K562 (cell line): Measurements from ENCODE around the gene INCA1. TPM values are rescaled to one million over a fixed set of nuclear protein-coding genes. Genes with fewer than 3 reads are reported as not detected.

Experiments
- ARID1B ChIP-seq: fragments of 450-650 bp; IDR thresholded peaks from 2 replicates; pipeline ENCODE4 v1.6.1; 2016; ENCODE audit warnings: antibody characterized with exemption, mild to moderate bottlenecking, inconsistent platforms
- EP400 ChIP-seq: fragments of 450-650 bp; IDR thresholded peaks from 2 replicates; pipeline ENCODE4 v1.6.1; 2017; ENCODE audit warnings: antibody characterized with exemption, mild to moderate bottlenecking, moderate library complexity
- GATA2 ChIP-seq: sonication (generic); formaldehyde crosslinking; IDR thresholded peaks from 2 replicates; pipeline ENCODE4 v1.4.0; 2020; ENCODE audit warnings: mild to moderate bottlenecking, missing genetic modification reagents
- KDM5B ChIP-seq: fragments of 200-600 bp; sonication (generic); IDR thresholded peaks from 2 replicates; pipeline ENCODE4 v1.6.1; 2012; ENCODE audit warnings: low read depth, mild to moderate bottlenecking, moderate library complexity, low read length, control low read depth, inconsistent platforms; ENCODE audit not compliant: insufficient replicate concordance
- MIER1 ChIP-seq: fragments of 450-650 bp; IDR thresholded peaks from 2 replicates; pipeline ENCODE4 v1.6.1; 2016; ENCODE audit warnings: antibody characterized with exemption, mild to moderate bottlenecking, low read depth
- MXI1 ChIP-seq: IDR thresholded peaks from 2 replicates; pipeline ENCODE4 v1.6.1; 2011; ENCODE audit warnings: low read depth, mild to moderate bottlenecking, improper control_type of control experiment, low read length
- NCOR1 ChIP-seq: fragments of 450-650 bp; IDR thresholded peaks from 2 replicates; pipeline ENCODE4 v1.6.1; 2016; ENCODE audit warnings: mild to moderate bottlenecking, moderate library complexity
- PTRF ChIP-seq: fragments of 450-650 bp; IDR thresholded peaks from 2 replicates; pipeline ENCODE4 v1.6.1; 2016; ENCODE audit warnings: mild to moderate bottlenecking, missing genetic modification characterization, missing compliant biosample characterization
- RFX7 ChIP-seq: fragments of 250-450 bp; sonication (Bioruptor Pico); IDR thresholded peaks from 2 replicates; pipeline ENCODE4 v1.5.1; 2021; ENCODE audit warnings: mild to moderate bottlenecking
- XRCC3 ChIP-seq: fragments of 450-650 bp; IDR thresholded peaks from 2 replicates; pipeline ENCODE4 v1.6.1; 2017; ENCODE audit warnings: mild to moderate bottlenecking, moderate library complexity
- ZKSCAN1 ChIP-seq: fragments of 150-350 bp; IDR thresholded peaks from 2 replicates; pipeline ENCODE4 v1.6.1; 2016; ENCODE audit warnings: low read depth, low read length
- ZNF3 ChIP-seq: fragments of 250-450 bp; sonication (Bioruptor Pico); IDR thresholded peaks from 2 replicates; pipeline ENCODE4 v1.5.0; 2021; ENCODE audit warnings: mild to moderate bottlenecking, moderate library complexity
- ZNF347 ChIP-seq: fragments of 450-650 bp; formaldehyde crosslinking; IDR thresholded peaks from 2 replicates; pipeline ENCODE4 v1.4.0; 2020; ENCODE audit warnings: low read depth, mild to moderate bottlenecking, moderate library complexity
- ZNF384 ChIP-seq: IDR thresholded peaks from 2 replicates; pipeline ENCODE4 v1.6.1; 2012; ENCODE audit warnings: low read depth, low read length, improper control_type of control experiment
- polyA plus RNA-seq, 8 experiments: library from polyadenylated mRNA; depleted of rRNA in 4 of 8; stranded (reverse) in 5 of 8; unstranded in 3 of 8; fragments of >200 nt; fragmentation: Nextera tagmentation in 2 of 8; fragmentation: Illumina TruSeq in 1 of 8; extraction: Ambion mirVana in 2 of 8; extraction: Trizol in 1 of 8; gene quantifications; 2 replicates each; pipeline versions ENCODE4 v1.2.1 to v1.2.3, GENCODE V29; 2011 to 2014; ENCODE audit warnings: inconsistent platforms in 1 of 8, missing spikeins in 1 of 8
- total RNA-seq, 7 experiments: library from RNA; depleted of rRNA in 6 of 7; stranded (reverse); fragments of >200 nt in 6 of 7; fragmentation: Illumina TruSeq in 2 of 7; extraction: Trizol in 2 of 7; gene quantifications; 2 replicates each; pipeline versions ENCODE4 v1.2.1 to v1.2.3, GENCODE V29; 2011 to 2021; ENCODE audit warnings: low replicate concordance in 1 of 7
- TF ChIP-seq, protein P1 (sequence below): fragments of 250-450 bp; sonication (Bioruptor Pico); IDR thresholded peaks from 2 replicates; pipeline ENCODE4 v1.4.0; 2020
- TF ChIP-seq, protein P2 (sequence below), 2 experiments: IDR thresholded peaks; 2 replicates each; pipeline ENCODE4 v1.6.1; 2011; ENCODE audit warnings: borderline replicate concordance in 1 of 2, control low read depth in 1 of 2, low read depth in 1 of 2, low read length in 1 of 2, mild to moderate bottlenecking in 1 of 2, mixed read lengths in 1 of 2, moderate library complexity in 1 of 2; ENCODE audit not compliant: insufficient read depth in 1 of 2, insufficient read length in 1 of 2, poor library complexity in 1 of 2, severe bottlenecking in 1 of 2; ENCODE audit errors: extremely low read depth in 1 of 2
- TF ChIP-seq, protein P3 (sequence below): sonication (generic); formaldehyde crosslinking; IDR thresholded peaks from 2 replicates; pipeline ENCODE4 v1.9.0; 2022; ENCODE audit warnings: mild to moderate bottlenecking, missing genetic modification reagents
- TF ChIP-seq, protein P4 (sequence below): fragments of 450-650 bp; IDR thresholded peaks from 2 replicates; pipeline ENCODE4 v1.6.1; 2016; ENCODE audit warnings: antibody characterized with exemption
- TF ChIP-seq, protein P5 (sequence below): sonication (generic); formaldehyde crosslinking; IDR thresholded peaks from 2 replicates; pipeline ENCODE4 v1.8.0; 2022; ENCODE audit warnings: mild to moderate bottlenecking, missing genetic modification reagents, borderline replicate concordance
- TF ChIP-seq, protein P6 (sequence below): fragments of 250-450 bp; sonication (Bioruptor Pico); IDR thresholded peaks from 2 replicates; pipeline ENCODE4 v1.8.0; 2022; ENCODE audit warnings: inconsistent platforms, mild to moderate bottlenecking, moderate library complexity, borderline replicate concordance

INCA1 gene
- total and polyA plus RNA-seq, 9 of the 15 experiments (the other 6 are each of a cell fraction or from before 2014, with no cell fraction given): 0.08 to 0.50 (median 0.13) TPM; not detected in 4

DNA sequence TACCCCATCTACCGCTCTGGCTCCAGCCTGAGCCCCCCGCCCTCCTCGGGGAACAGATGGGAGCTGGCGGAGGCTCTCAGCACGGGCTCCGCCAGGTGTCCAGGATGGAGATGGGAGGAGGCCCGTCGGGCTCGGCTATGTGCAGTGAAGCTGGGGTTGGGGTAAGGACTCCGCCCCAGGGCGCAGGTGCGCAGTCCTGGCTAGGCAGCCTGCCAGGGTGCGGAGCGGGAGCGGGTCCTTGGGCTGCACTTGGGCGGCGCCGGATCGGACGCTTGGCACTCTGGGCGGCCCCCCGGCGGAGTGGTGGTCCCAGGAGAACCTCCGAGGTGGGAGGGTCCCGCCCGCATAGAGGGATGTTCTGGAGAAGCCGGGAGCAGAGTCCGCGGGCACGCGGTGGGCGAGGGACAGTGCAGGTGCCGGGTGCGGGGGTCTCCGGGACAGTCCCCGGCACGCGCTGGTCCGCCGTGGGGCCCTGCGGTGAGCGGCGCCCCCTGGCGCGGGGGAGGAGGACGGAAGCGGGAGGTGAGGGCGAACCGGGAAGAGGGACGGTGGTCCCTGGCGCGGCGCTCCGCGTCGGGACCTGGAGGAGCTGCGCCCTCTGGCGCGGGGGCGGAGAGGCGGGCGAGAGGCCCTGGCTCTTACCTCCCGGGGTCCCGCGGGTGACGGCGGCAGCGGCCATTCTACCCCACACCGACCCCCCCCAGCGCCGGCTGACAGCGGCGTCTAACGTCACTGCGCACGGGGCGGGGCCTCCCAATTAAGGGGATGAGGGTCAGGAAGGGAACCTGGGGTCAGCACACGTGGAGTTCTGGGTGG lies 10.2 kb downstream of the INCA1 start, which contains the start of gene CAMTA2 (continued):
- TF ChIP-seq, protein P1, sequence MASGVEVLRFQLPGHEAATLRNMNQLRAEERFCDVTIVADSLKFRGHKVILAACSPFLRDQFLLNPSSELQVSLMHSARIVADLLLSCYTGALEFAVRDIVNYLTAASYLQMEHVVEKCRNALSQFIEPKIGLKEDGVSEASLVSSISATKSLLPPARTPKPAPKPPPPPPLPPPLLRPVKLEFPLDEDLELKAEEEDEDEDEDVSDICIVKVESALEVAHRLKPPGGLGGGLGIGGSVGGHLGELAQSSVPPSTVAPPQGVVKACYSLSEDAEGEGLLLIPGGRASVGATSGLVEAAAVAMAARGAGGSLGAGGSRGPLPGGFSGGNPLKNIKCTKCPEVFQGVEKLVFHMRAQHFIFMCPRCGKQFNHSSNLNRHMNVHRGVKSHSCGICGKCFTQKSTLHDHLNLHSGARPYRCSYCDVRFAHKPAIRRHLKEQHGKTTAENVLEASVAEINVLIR (CRISPR knock-in tag): peak; percentile 70
- TF ChIP-seq ZNF347 (CRISPR knock-in tag) (no peak), ARID1B (no peak), GATA2 (no peak), MXI1 (peak; percentile 66; the same call in 1 of the 2 replicates), ZNF384 (no peak), KDM5B (peak; percentile 61), EP400 (peak; percentile 91), XRCC3 (no peak), MIER1 (no peak), PTRF (tag) (no peak), ZKSCAN1 (peak; percentile 11; the same call in 1 of the 2 replicates), NCOR1 (peak; percentile 47; the same call in 1 of the 2 replicates), RFX7 (no peak), ZNF3 (CRISPR knock-in tag) (no peak)
- TF ChIP-seq, protein P2, sequence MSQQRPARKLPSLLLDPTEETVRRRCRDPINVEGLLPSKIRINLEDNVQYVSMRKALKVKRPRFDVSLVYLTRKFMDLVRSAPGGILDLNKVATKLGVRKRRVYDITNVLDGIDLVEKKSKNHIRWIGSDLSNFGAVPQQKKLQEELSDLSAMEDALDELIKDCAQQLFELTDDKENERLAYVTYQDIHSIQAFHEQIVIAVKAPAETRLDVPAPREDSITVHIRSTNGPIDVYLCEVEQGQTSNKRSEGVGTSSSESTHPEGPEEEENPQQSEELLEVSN (IDR thresholded peaks at IDR 0.05; ENCODE audit: borderline replicate concordance in 1 of 2, extremely low read depth in 1 of 2, insufficient read depth in 1 of 2, insufficient read length in 1 of 2, low read depth in 1 of 2, low read length in 1 of 2, poor library complexity in 1 of 2, severe bottlenecking in 1 of 2): peak; percentile 8 to 66
- TF ChIP-seq, protein P3, sequence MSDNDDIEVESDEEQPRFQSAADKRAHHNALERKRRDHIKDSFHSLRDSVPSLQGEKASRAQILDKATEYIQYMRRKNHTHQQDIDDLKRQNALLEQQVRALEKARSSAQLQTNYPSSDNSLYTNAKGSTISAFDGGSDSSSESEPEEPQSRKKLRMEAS: peak; percentile 90
- TF ChIP-seq, protein P4, sequence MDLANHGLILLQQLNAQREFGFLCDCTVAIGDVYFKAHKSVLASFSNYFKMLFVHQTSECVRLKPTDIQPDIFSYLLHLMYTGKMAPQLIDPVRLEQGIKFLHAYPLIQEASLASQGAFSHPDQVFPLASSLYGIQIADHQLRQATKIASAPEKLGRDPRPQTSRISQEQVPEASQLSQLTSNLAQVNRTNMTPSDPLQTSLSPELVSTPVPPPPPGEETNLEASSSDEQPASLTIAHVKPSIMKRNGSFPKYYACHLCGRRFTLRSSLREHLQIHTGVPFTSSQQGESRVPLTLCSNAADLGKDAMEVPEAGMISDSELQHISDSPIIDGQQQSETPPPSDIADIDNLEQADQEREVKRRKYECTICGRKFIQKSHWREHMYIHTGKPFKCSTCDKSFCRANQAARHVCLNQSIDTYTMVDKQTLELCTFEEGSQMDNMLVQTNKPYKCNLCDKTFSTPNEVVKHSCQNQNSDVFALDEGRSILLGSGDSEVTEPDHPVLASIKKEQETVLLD: no peak; the same call in 1 of the 2 replicates
- TF ChIP-seq, protein P5, sequence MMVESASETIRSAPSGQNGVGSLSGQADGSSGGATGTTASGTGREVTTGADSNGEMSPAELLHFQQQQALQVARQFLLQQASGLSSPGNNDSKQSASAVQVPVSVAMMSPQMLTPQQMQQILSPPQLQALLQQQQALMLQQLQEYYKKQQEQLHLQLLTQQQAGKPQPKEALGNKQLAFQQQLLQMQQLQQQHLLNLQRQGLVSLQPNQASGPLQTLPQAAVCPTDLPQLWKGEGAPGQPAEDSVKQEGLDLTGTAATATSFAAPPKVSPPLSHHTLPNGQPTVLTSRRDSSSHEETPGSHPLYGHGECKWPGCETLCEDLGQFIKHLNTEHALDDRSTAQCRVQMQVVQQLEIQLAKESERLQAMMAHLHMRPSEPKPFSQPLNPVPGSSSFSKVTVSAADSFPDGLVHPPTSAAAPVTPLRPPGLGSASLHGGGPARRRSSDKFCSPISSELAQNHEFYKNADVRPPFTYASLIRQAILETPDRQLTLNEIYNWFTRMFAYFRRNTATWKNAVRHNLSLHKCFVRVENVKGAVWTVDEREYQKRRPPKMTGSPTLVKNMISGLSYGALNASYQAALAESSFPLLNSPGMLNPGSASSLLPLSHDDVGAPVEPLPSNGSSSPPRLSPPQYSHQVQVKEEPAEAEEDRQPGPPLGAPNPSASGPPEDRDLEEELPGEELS: no peak; the same call in 1 of the 2 replicates
- TF ChIP-seq, protein P6, sequence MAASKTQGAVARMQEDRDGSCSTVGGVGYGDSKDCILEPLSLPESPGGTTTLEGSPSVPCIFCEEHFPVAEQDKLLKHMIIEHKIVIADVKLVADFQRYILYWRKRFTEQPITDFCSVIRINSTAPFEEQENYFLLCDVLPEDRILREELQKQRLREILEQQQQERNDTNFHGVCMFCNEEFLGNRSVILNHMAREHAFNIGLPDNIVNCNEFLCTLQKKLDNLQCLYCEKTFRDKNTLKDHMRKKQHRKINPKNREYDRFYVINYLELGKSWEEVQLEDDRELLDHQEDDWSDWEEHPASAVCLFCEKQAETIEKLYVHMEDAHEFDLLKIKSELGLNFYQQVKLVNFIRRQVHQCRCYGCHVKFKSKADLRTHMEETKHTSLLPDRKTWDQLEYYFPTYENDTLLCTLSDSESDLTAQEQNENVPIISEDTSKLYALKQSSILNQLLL (CRISPR knock-in tag): no peak
